ENCODE results near the gene RBM8A. TPM values are rescaled to one million over a fixed set of nuclear protein-coding genes. Genes with fewer than 3 reads are reported as not detected.
A peak's percentile ranks its signal among the peaks of the same experiment; 100 is the strongest.

Gene RBM8A
- total and polyA plus RNA-seq, 5 donors from 2014 or later: 143 to 176 (median 154) TPM

GRCh38 chr1:145908653-145909052 lies 18.6 kb downstream of the RBM8A start:
- DNase-seq (no peak), ATAC-seq (ENCODE audit: low read depth in 2 of 2) (no peak)
- no peak overlapping the region for H3K4me3 Mint-ChIP-seq
- H3K27ac ChIP-seq (ENCODE audit: insufficient read depth, low read length, poor library complexity, severe bottlenecking): no peak overlapping the region
- H3K9me3 ChIP-seq (ENCODE audit: control insufficient read depth in 2 of 2, low read length in 2 of 2): no peaks in the 10 kb centered on the region
- no peaks in the 10 kb centered on the region for H3K4me1 ChIP-seq (ENCODE audit: control insufficient read depth, insufficient read depth, low read length, poor library complexity, severe bottlenecking)
- H3K27me3 ChIP-seq (ENCODE audit: control insufficient read depth, insufficient read depth, low read length): no peaks in the 10 kb centered on the region
- H3K36me3 Mint-ChIP-seq: peaks cover 29% of the 10 kb centered on the region
- peaks cover 4 to 8% (median 7%) of the 10 kb centered on the region in 4 donors for H3K4me1 Mint-ChIP-seq
- H3K9me3 Mint-ChIP-seq: no peaks in the 10 kb centered on the region
- H3K27ac Mint-ChIP-seq: no peak overlapping the region
- peaks cover 23% of the 10 kb centered on the region for H3K36me3 ChIP-seq (ENCODE audit: control insufficient read depth, insufficient read depth, low read length)
- H3K4me3 ChIP-seq (ENCODE audit: low read depth, low read length): no peak overlapping the region
- H3K27me3 Mint-ChIP-seq: no peaks in the 10 kb centered on the region

GRCh38 chr1:145906954-145907753 lies 20.1 kb downstream of the RBM8A start:
- H3K36me3 ChIP-seq (ENCODE audit: control insufficient read depth, insufficient read depth, low read length): peaks cover 14% of the 10 kb centered on the region
- ATAC-seq (ENCODE audit: low read depth in 2 of 2): no peak
- H3K9me3 Mint-ChIP-seq: no peaks in the 10 kb centered on the region
- no peak for DNase-seq
- H3K27me3 ChIP-seq (ENCODE audit: control insufficient read depth, insufficient read depth, low read length): no peaks in the 10 kb centered on the region
- no peak overlapping the region for H3K4me3 ChIP-seq (ENCODE audit: low read depth, low read length)
- no peaks in the 10 kb centered on the region for H3K9me3 ChIP-seq (ENCODE audit: control insufficient read depth in 2 of 2, low read length in 2 of 2)
- H3K27me3 Mint-ChIP-seq: no peaks in the 10 kb centered on the region
- H3K4me3 Mint-ChIP-seq: no peak overlapping the region
- no peaks in the 10 kb centered on the region for H3K4me1 ChIP-seq (ENCODE audit: control insufficient read depth, insufficient read depth, low read length, poor library complexity, severe bottlenecking)
- H3K27ac ChIP-seq (ENCODE audit: insufficient read depth, low read length, poor library complexity, severe bottlenecking): no peak overlapping the region
- H3K4me1 Mint-ChIP-seq: peaks cover 4 to 8% (median 6%) of the 10 kb centered on the region in 4 donors
- H3K36me3 Mint-ChIP-seq: peaks cover 19% of the 10 kb centered on the region
- no peak overlapping the region for H3K27ac Mint-ChIP-seq

GRCh38 chr1:145901312-145902021 lies 25.8 kb downstream of the RBM8A start:
- DNase-seq (no peak), ATAC-seq (ENCODE audit: low read depth in 2 of 2) (no peak)
- Histone ChIP-seq H3K4me3 (ENCODE audit: low read depth, low read length) (no peak overlapping the region), H3K27me3 (ENCODE audit: control insufficient read depth, insufficient read depth, low read length) (no peaks in the 10 kb centered on the region), H3K36me3 (ENCODE audit: control insufficient read depth, insufficient read depth, low read length) (no peaks in the 10 kb centered on the region), H3K4me1 (ENCODE audit: control insufficient read depth, insufficient read depth, low read length, poor library complexity, severe bottlenecking) (no peaks in the 10 kb centered on the region), H3K27ac (ENCODE audit: insufficient read depth, low read length, poor library complexity, severe bottlenecking) (no peak overlapping the region), H3K9me3 (ENCODE audit: control insufficient read depth in 2 of 2, low read length in 2 of 2) (no peaks in the 10 kb centered on the region)
- Mint-ChIP-seq H3K27ac (no peak overlapping the region), H3K4me1 (no peaks in the 10 kb centered on the region), H3K27me3 (no peaks in the 10 kb centered on the region), H3K4me3 (no peak overlapping the region), H3K36me3 (peaks cover 19% of the 10 kb centered on the region), H3K9me3 (no peaks in the 10 kb centered on the region)

- Histone ChIP-seq H3K27me3 (ENCODE audit: control insufficient read depth, insufficient read depth, low read length) (no peaks in the 10 kb centered on the region), H3K9me3 (ENCODE audit: control insufficient read depth in 2 of 2, low read length in 2 of 2) (no peaks in the 10 kb centered on the region), H3K4me3 (ENCODE audit: low read depth, low read length) (no peak overlapping the region), H3K4me1 (ENCODE audit: control insufficient read depth, insufficient read depth, low read length, poor library complexity, severe bottlenecking) (no peaks in the 10 kb centered on the region), H3K27ac (ENCODE audit: insufficient read depth, low read length, poor library complexity, severe bottlenecking) (no peak overlapping the region), H3K36me3 (ENCODE audit: control insufficient read depth, insufficient read depth, low read length) (no peaks in the 10 kb centered on the region)
- no peak for DNase-seq
- Mint-ChIP-seq H3K4me3 (no peak overlapping the region), H3K27me3 (no peaks in the 10 kb centered on the region), H3K9me3 (no peaks in the 10 kb centered on the region), H3K27ac (no peak overlapping the region), H3K36me3 (peaks cover 22% of the 10 kb centered on the region), H3K4me1 (no peaks in the 10 kb centered on the region)
- ATAC-seq (ENCODE audit: low read depth in 2 of 2): no peak
Measured at GRCh38 chr1:145898756-145899155, 28.5 kb downstream of the RBM8A start.

GRCh38 chr1:145897969-145898368 lies 29.3 kb downstream of the RBM8A start:
- ATAC-seq (ENCODE audit: low read depth in 2 of 2) (no peak), DNase-seq (no peak)
- H3K27ac ChIP-seq (ENCODE audit: insufficient read depth, low read length, poor library complexity, severe bottlenecking): no peak overlapping the region
- H3K36me3 ChIP-seq (ENCODE audit: control insufficient read depth, insufficient read depth, low read length): no peaks in the 10 kb centered on the region
- Mint-ChIP-seq H3K36me3 (peaks cover 22% of the 10 kb centered on the region), H3K4me3 (no peak overlapping the region), H3K27ac (no peak overlapping the region), H3K4me1 (no peaks in the 10 kb centered on the region), H3K9me3 (no peaks in the 10 kb centered on the region), H3K27me3 (no peaks in the 10 kb centered on the region)
- no peaks in the 10 kb centered on the region for H3K4me1 ChIP-seq (ENCODE audit: control insufficient read depth, insufficient read depth, low read length, poor library complexity, severe bottlenecking)
- H3K4me3 ChIP-seq (ENCODE audit: low read depth, low read length): no peak overlapping the region
- H3K27me3 ChIP-seq (ENCODE audit: control insufficient read depth, insufficient read depth, low read length): no peaks in the 10 kb centered on the region
- no peaks in the 10 kb centered on the region for H3K9me3 ChIP-seq (ENCODE audit: control insufficient read depth in 2 of 2, low read length in 2 of 2)

- Histone ChIP-seq H3K4me1 (ENCODE audit: control insufficient read depth, insufficient read depth, low read length, poor library complexity, severe bottlenecking) (no peaks in the 10 kb centered on the region), H3K4me3 (ENCODE audit: low read depth, low read length) (no peak overlapping the region), H3K27ac (ENCODE audit: insufficient read depth, low read length, poor library complexity, severe bottlenecking) (no peak overlapping the region), H3K9me3 (ENCODE audit: control insufficient read depth in 2 of 2, low read length in 2 of 2) (no peaks in the 10 kb centered on the region), H3K27me3 (ENCODE audit: control insufficient read depth, insufficient read depth, low read length) (no peaks in the 10 kb centered on the region), H3K36me3 (ENCODE audit: control insufficient read depth, insufficient read depth, low read length) (no peaks in the 10 kb centered on the region)
- no peaks in the 10 kb centered on the region for H3K9me3 Mint-ChIP-seq
- H3K4me3 Mint-ChIP-seq: no peak overlapping the region
- no peak for DNase-seq
- H3K4me1 Mint-ChIP-seq: no peaks in the 10 kb centered on the region
- H3K36me3 Mint-ChIP-seq: peaks cover 15% of the 10 kb centered on the region
- no peak overlapping the region for H3K27ac Mint-ChIP-seq
- ATAC-seq (ENCODE audit: low read depth in 2 of 2): no peak
- no peaks in the 10 kb centered on the region for H3K27me3 Mint-ChIP-seq
Measured at GRCh38 chr1:145895471-145895870, 31.8 kb downstream of the RBM8A start.

- H3K27ac Mint-ChIP-seq: peak overlapping the region in 1 of 3 donors; percentile 22
- Histone ChIP-seq H3K27ac (ENCODE audit: insufficient read depth, low read length, poor library complexity, severe bottlenecking) (no peak overlapping the region), H3K9me3 (ENCODE audit: control insufficient read depth in 2 of 2, low read length in 2 of 2) (no peaks in the 10 kb centered on the region), H3K4me1 (ENCODE audit: control insufficient read depth, insufficient read depth, low read length, poor library complexity, severe bottlenecking) (no peaks in the 10 kb centered on the region), H3K36me3 (ENCODE audit: control insufficient read depth, insufficient read depth, low read length) (no peaks in the 10 kb centered on the region), H3K27me3 (ENCODE audit: control insufficient read depth, insufficient read depth, low read length) (no peaks in the 10 kb centered on the region), H3K4me3 (ENCODE audit: low read depth, low read length) (no peak overlapping the region)
- DNase-seq (no peak), ATAC-seq (ENCODE audit: low read depth in 2 of 2) (no peak)
- H3K36me3 Mint-ChIP-seq: peaks cover 15% of the 10 kb centered on the region
- no peak overlapping the region for H3K4me3 Mint-ChIP-seq
- no peaks in the 10 kb centered on the region for H3K4me1 Mint-ChIP-seq
- peaks cover 3% of the 10 kb centered on the region for H3K27me3 Mint-ChIP-seq
- no peaks in the 10 kb centered on the region for H3K9me3 Mint-ChIP-seq
Measured at GRCh38 chr1:145893306-145894055, 33.8 kb downstream of the RBM8A start.

All from CD4-positive, CD25-positive, alpha-beta regulatory T cell (primary cell).